Psoas muscle (tissue), 8 donors: ENCODE data around the gene TMA7. TPM values are rescaled to one million over a fixed set of nuclear protein-coding genes. Genes with fewer than 3 reads are reported as not detected.

Source experiments
- ATAC-seq, 4 donors: fragments of 200-7000 bp; cut with Tn5 transposase; one replicate each; pipeline ENCODE4 v1.9.1; 2020; ENCODE audit warnings: moderate library complexity in 3 of 4, mild to moderate bottlenecking in 2 of 4
- DNase-seq, 2 donors: peaks; one replicate each; pipeline ENCODE4 v3.0.0-alpha.2; 2020
- H3K27ac ChIP-seq: fragments of 200-600 bp; one replicate; pipeline ENCODE4 v1.8.0; 2022
- H3K27me3 ChIP-seq, 3 donors: fragments of 200-600 bp in 1 of 3; one replicate each; pipeline versions ENCODE4 v1.6.1 to v1.8.0; 2013 to 2022; ENCODE audit warnings: low read length in 2 of 3, mild to moderate bottlenecking in 2 of 3, moderate library complexity in 1 of 3; ENCODE audit not compliant: insufficient read depth in 3 of 3
- H3K36me3 ChIP-seq, 2 donors: fragments of 200-600 bp in 1 of 2; one replicate each; pipeline versions ENCODE4 v1.6.1 to v1.8.0; 2013 to 2022; ENCODE audit warnings: low read depth in 1 of 2, mild to moderate bottlenecking in 1 of 2, moderate library complexity in 1 of 2; ENCODE audit not compliant: insufficient read depth in 1 of 2
- H3K4me1 ChIP-seq: fragments of 200-600 bp; one replicate; pipeline ENCODE4 v1.8.0; 2022
- H3K4me3 ChIP-seq: fragments of 200-600 bp; one replicate; pipeline ENCODE4 v1.8.0; 2022; ENCODE audit warnings: mild to moderate bottlenecking
- H3K9me3 ChIP-seq: fragments of 200-600 bp; one replicate; pipeline ENCODE4 v1.8.0; 2022
- WGBS, 3 donors: extraction: QIAGEN DNeasy Blood & Tissue Kit; methylation state at CpG; one replicate each; pipeline versions ENCODE4 v1.1.6 to v1.1.7; 2013; 5-methylcytosine and 5-hydroxymethylcytosine counted together
- intact Hi-C, 2 donors: fragments of 100-400 bp; cut with DNase I; formaldehyde crosslinking; loops; one replicate each; pipeline versions ENCODE4 v1.11.0 to v1.14.2; 2022
- polyA plus RNA-seq, 3 donors: library from polyadenylated mRNA; stranded (reverse); fragments of 200-250 nt; gene quantifications; one replicate each; pipeline ENCODE4 v1.2.3, GENCODE V29; 2013
- total RNA-seq, 4 donors: library from RNA; stranded (reverse); fragmentation: NEBNext Ultra II Directional in 2 of 4; extraction: Animal tissue kit (Norgen Biotek cat#: 25700) in 2 of 4; gene quantifications; one replicate each; pipeline versions ENCODE4 v1.2.1 to v1.2.4, GENCODE V29; 2021 to 2023
- TF ChIP-seq, protein P1 (sequence below): fragments of 200-600 bp; IDR thresholded peaks from one replicate; pipeline ENCODE4 v1.8.0; 2022; ENCODE audit warnings: antibody characterized with exemption
- donor health status: healthy with polysubstance abuse.
- donor health status: DM: no; HTN: no; CAD: no; lungs with moderate emphysema.
- donor health status: Bipolar disorder and iron deficiency.
- donor health status: healthy.
- donor health status: DM: yes; HTN: yes; CAD: no.
- donor health status: DM: no; HTN: no; CAD: no.
- donor health status: DM: no; HTN: no; CAD: no.
- donor health status: DM: yes; HTN: yes; CAD: no.

The TMA7 gene
- total and polyA plus RNA-seq, 7 donors: 156 to 342 (median 218) TPM

DNA sequence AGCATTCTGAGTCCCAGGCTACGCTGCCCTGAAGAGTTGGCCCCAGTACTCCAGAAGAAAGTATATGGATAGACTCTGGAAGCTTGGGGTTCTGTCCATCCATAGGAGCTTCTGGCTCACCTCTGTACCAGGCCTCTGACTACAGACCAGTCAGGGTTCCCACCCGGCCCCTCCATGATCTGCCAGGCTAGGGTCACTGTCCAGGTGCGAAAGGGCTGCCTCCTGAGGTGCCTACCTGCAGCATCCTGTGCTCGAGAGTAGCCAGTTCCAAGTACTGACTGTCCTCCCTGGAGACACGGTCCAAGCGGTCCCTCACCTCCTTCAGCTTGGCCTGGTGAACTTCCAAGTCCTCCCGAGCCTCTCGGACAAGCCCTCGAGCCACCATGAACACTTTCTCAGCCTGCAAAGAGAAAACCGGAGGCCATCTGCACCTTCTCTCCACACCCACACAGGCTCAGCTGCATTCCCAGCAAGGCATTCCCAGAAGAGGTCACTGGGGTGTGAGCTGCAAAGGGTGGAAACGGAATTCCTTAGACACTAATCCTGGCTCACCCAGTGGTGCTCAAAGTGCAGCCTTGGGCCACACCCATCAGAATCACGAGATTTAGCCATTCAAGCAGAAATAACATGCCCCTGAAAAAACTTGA, 6.5 kb upstream of the TMA7 start:
- peaks cover 3 to 27% of the 10 kb centered on the region in 2 donors for H3K36me3 ChIP-seq
- intact Hi-C loops: loop anchor here (1.0 to 5.0 kb wide), 2 partner anchors 32 to 201 kb away; no protein-coding TSS in a partner anchor
- 80 to 81% (median 80%) methylated on average over 12 of the region's 12 CpGs for WGBS, 3 donors
- peaks cover 4% of the 10 kb centered on the region for H3K4me1 ChIP-seq
- no peak overlapping the region for H3K27ac ChIP-seq
- ATAC-seq (no peak), DNase-seq (no peak)
- no peaks in the 10 kb centered on the region for H3K9me3 ChIP-seq
- TF ChIP-seq, protein P1, sequence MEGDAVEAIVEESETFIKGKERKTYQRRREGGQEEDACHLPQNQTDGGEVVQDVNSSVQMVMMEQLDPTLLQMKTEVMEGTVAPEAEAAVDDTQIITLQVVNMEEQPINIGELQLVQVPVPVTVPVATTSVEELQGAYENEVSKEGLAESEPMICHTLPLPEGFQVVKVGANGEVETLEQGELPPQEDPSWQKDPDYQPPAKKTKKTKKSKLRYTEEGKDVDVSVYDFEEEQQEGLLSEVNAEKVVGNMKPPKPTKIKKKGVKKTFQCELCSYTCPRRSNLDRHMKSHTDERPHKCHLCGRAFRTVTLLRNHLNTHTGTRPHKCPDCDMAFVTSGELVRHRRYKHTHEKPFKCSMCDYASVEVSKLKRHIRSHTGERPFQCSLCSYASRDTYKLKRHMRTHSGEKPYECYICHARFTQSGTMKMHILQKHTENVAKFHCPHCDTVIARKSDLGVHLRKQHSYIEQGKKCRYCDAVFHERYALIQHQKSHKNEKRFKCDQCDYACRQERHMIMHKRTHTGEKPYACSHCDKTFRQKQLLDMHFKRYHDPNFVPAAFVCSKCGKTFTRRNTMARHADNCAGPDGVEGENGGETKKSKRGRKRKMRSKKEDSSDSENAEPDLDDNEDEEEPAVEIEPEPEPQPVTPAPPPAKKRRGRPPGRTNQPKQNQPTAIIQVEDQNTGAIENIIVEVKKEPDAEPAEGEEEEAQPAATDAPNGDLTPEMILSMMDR: no peak
- H3K4me3 ChIP-seq: no peak overlapping the region
- H3K27me3 ChIP-seq: peaks cover 0 to 4% (median 2%) of the 10 kb centered on the region in 3 donors

GRCh38 chr3:48434591-48435222, 5.3 kb upstream of the TMA7 start:
- ATAC-seq (no peak), DNase-seq (no peak)
- Histone ChIP-seq H3K4me3 (no peak overlapping the region), H3K4me1 (peaks cover 11% of the 10 kb centered on the region), H3K36me3 (peaks cover 3 to 27% of the 10 kb centered on the region in 2 donors), H3K27ac (no peak overlapping the region), H3K27me3 (no peaks in the 10 kb centered on the region), H3K9me3 (no peaks in the 10 kb centered on the region)
- TF ChIP-seq, protein P1: no peak
- WGBS, 3 donors: 71 to 73% (median 73%) methylated on average over 15 of the region's 15 CpGs
- intact Hi-C loops: loop anchor here (1.0 to 5.0 kb wide), 3 partner anchors 33 to 242 kb away; no protein-coding TSS in a partner anchor

DNA sequence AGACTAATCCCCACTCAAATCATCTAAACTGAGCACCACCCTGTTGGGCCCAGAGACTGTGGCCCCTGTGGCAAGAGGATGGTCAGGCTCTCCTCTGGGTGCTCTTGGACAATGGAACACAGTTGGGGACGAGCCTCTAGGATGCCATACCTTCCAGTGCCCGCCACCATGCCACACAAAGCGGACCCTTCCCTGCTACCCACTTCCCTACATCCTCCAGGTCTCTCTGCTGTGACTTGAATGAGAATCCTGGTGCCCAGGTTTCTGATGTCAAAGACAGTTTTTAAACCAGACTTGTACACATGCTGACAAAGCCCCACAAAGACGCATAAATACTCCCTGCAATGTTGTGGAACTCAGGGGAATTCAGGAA, 4.8 kb upstream of the TMA7 start:
- no peaks in the 10 kb centered on the region for H3K27me3 ChIP-seq
- peaks cover 3 to 27% of the 10 kb centered on the region in 2 donors for H3K36me3 ChIP-seq
- ATAC-seq: no peak
- no peaks in the 10 kb centered on the region for H3K9me3 ChIP-seq
- H3K4me3 ChIP-seq: no peak overlapping the region
- intact Hi-C loops: loop anchor here in 1 of 2 donors (1.0 to 5.0 kb wide), 2 partner anchors 34 to 243 kb away; no protein-coding TSS in a partner anchor
- H3K4me1 ChIP-seq: peaks cover 9% of the 10 kb centered on the region
- TF ChIP-seq, protein P1: no peak
- H3K27ac ChIP-seq: no peak overlapping the region
- WGBS, 3 donors: 89 to 91% (median 90%) methylated on average over 4 of the region's 4 CpGs
- no peak for DNase-seq

- intact Hi-C loops: loop anchor here (1.0 to 5.0 kb wide), 4 partner anchors 35 to 244 kb away; no protein-coding TSS in a partner anchor
- TF ChIP-seq, protein P1: peak; percentile 99
- ATAC-seq (peak; percentile 64 to 67 (median 64)), DNase-seq (peak; percentile 83 to 89)
- Histone ChIP-seq H3K36me3 (peaks cover 3 to 27% of the 10 kb centered on the region in 2 donors), H3K9me3 (no peaks in the 10 kb centered on the region), H3K4me1 (peaks cover 10% of the 10 kb centered on the region), H3K27me3 (no peaks in the 10 kb centered on the region), H3K4me3 (no peak overlapping the region), H3K27ac (no peak overlapping the region)
- 48 to 51% (median 49%) methylated on average over 7 of the region's 7 CpGs for WGBS, 3 donors
Observed at GRCh38 chr3:48435774-48436476, 4.1 kb upstream of the TMA7 start.
